HG02588 (cell line): ENCODE data around the gene PIGM.
"Not testable (repeated sequence)": the region's sequence is repeated elsewhere in the genome, so short reads cannot be mapped to it uniquely, and the experiment has no call there.

Source experiments
- ATAC-seq: cut with Tn5 transposase; IDR thresholded peaks from one replicate; pipeline ENCODE4 v1.9.1; 2021; ENCODE audit warnings: mild to moderate bottlenecking, moderate library complexity; ENCODE audit not compliant: unreplicated experiment

PIGM gene

GRCh38 chr1:160061369-160062229 is 29.8 kb upstream of the PIGM start:
- ATAC-seq = no peak

- ATAC-seq = no peak
Measured at GRCh38 chr1:160058087-160058486, 26.3 kb upstream of the PIGM start.

- no peak for ATAC-seq
Measured at GRCh38 chr1:160056648-160057169, 24.9 kb upstream of the PIGM start.

GRCh38 chr1:160053548-160054365 is 22.0 kb upstream of the PIGM start:
- no peak for ATAC-seq

DNA sequence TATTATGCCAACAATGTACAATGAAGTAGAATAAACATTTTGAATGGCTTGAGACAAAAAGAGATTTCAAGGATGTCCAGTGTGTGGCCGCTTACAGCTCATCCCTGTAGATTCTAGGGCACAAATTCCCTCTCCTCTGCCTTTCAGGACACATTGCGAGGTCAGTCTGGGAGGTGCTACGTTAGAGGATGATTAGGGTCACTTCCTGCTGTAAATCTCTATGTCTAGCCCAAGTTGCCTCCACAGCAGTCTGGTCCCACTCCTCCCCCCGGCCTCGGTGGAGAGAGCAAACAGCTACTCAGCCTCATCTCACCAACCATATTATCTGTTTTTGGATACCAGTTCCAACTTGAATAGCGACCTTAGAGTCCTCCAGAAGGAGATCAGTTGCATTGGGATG is 21.1 kb upstream of the PIGM start:
- no peak for ATAC-seq

GRCh38 chr1:160050619-160051018 is 18.8 kb upstream of the PIGM start:
- no peak for ATAC-seq

DNA sequence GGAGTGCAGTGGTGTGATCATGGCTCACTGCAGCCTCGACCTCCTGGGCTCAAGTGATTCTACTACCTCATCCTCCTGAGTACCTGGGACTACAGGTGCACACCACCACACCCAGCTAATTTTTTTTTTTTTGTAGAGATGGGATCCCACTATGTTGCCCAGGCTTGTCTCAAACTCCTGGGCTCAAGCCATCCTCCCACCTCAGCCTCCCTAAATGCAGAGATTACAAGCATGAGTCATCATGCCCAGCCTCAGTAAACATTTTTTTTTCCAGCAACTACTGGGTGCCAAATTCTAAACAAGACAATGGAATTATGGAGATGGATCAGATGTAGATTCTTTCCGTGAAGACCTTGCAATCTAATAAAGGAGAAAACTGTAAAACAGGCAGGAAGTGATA is 18.4 kb upstream of the PIGM start:
- not testable (repeated sequence) for ATAC-seq

DNA sequence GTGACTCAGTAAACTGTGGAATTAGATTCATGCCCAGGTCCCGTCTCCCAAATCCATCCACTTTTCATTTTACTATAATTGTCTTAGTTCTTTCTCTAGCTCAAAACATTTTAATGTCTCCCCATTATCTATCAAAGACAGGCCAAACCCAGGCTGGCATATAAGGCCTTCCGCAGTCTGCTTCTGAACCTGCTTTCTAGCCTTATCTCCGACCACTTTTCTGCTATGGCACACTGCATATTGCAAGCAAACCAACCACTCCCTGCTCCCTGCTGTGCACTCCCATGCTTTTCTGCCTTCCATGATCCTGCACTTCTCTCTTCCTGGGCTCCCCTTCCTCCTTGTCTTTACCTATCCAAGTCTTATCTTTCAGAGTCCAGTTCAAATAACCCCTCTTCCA is 17.3 kb upstream of the PIGM start:
- no peak for ATAC-seq

DNA sequence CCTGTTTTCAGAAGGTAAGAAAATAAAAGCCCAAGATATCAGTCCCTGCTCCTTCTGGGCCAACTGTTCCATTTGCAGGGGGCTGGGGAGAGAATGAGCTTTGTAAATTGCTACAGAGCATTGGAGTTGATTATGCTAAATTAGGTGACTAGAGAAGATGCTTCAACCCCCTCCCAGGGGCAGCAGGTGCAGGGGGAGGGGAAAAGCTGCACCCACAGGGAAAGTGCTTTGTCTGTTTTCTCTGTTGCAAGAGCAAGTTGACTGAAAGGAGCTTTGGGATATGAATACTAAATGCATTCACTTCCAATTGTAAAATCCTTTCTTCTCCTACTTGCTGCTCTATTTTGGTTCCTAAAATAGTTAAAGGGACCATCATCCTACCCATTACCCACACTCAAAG is 16.5 kb upstream of the PIGM start:
- ATAC-seq = no peak

GRCh38 chr1:160047111-160047991 is 15.6 kb upstream of the PIGM start:
- ATAC-seq = no peak

GRCh38 chr1:160046494-160047110 is 14.8 kb upstream of the PIGM start:
- ATAC-seq = no peak

- ATAC-seq = no peak
Measured at GRCh38 chr1:160045653-160046052, 13.9 kb upstream of the PIGM start.

- ATAC-seq = no peak
Measured at GRCh38 chr1:160043543-160043942, 11.8 kb upstream of the PIGM start.

GRCh38 chr1:160040476-160040875 is 8.7 kb upstream of the PIGM start:
- no peak for ATAC-seq

- no peak for ATAC-seq
Measured at GRCh38 chr1:160032165-160032820, 503 bp upstream of the PIGM start.

DNA sequence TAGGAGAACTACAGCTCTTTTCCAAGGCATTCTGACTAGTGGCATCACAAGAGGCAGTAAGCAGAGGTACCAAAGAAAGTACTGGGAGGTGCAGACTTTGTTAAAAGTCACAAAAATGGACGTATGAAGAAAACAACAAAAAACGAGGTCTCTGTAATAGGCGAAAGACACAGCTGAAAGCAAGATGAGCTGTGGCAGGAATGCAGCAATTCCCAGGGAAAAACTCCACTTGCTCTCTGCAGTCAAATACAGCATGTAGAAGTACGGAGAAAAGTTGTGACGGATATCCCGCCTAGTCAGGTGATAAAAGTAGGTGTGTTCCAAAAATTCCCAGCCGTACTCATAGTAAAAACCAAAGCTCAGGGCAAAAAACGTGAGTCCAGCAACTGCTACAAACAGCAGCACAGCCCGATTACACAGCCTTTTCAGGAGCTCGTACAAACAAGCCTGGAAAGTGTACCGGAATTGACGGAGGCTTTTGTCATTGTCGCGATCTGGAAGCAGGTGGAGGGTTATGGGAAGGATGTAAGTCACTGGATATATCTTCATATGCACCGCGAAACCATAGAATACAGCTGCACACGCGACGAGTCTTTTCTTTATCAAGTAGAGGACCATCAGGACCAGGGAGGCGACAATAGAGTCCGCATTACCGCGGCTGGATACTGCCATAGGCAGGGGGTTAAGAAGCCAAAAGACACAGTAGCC is 979 bp downstream of the PIGM start:
- ATAC-seq = peak; percentile 12

- no peak for ATAC-seq
Measured at GRCh38 chr1:160028426-160028825, 3.4 kb downstream of the PIGM start.

GRCh38 chr1:160025314-160025713 is 6.5 kb downstream of the PIGM start:
- no peak for ATAC-seq

DNA sequence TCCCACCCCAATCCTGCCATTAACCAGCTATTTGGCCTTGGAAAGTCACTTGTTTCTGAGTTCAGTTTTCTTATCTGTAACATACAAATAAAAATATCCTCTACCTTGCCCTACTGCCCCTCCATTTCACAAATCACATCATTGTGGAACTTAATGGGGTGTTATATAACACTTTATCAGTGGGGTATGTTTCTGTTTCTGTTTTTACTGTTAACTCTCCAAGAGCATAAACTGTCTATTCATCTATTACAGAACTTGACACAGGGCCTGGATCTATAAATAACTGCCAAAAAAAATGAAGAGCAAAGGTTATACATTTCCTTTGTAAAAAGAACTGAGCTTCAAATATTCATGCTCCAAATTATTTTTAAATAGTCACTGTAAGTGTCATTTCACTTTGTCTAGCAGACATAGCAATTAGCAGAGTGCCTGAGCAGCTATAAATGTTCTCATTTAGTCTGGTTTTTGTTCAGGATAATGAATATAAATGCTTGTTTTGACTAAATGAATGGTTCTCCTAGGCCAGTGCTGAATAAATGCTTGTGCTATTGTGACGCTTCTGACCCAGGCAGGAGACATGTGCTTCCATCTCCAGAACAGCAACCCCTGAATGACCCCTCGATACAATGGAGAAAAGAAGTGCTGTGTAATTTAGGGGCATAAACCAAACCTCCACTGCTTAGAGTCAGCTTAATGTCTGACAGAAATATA is 7.4 kb downstream of the PIGM start:
- ATAC-seq = no peak
